Astrocyte of the spinal cord (primary cell): ENCODE measurements around the gene LGR6.

Experiments used
- DNase-seq: peaks from one replicate; pipeline ENCODE4 v3.0.0; 2011; ENCODE audit warnings: low read depth, low spot score
- H3K4me3 ChIP-seq: 2 replicates; pipeline ENCODE4 v1.5.1; 2011; ENCODE audit warnings: low read depth, mild to moderate bottlenecking, low read length, moderate library complexity
- CTCF ChIP-seq: IDR thresholded peaks from 2 replicates; pipeline ENCODE4 v1.5.1; 2012; ENCODE audit warnings: low read depth, mild to moderate bottlenecking, low read length, inconsistent platforms
- in situ Hi-C: cut with HindIII; loops from 2 replicates; pipeline ENCODE4 v1.10.0; 2017; ENCODE audit warnings: low sequenced_read_pairs

Gene LGR6

GRCh38 chr1:202159534-202160371 lies 33.8 kb upstream of the LGR6 start:
- no peak for DNase-seq
- no peak for TF ChIP-seq CTCF
- H3K4me3 ChIP-seq, result no peak overlapping the region
- in situ Hi-C loops, result no loop called here

- TF ChIP-seq CTCF, result no peak
- in situ Hi-C loops, result no loop called here
- DNase-seq, result no peak
- no peak within 1 kb of the TSS for H3K4me3 ChIP-seq
Measured at GRCh38 chr1:202160377-202160940, 33.1 kb upstream of the LGR6 start, which contains the start of gene PTPN7. TSS of gene PTPN7 (minus strand) at chr1:202160602. CDS start at chr1:202159402, 1,200 bp downstream.

GRCh38 chr1:202161151-202162046 lies 32.2 kb upstream of the LGR6 start:
- TF ChIP-seq CTCF, result no peak
- H3K4me3 ChIP-seq, result no peak overlapping the region
- no peak for DNase-seq
- in situ Hi-C loops, result no loop called here

GRCh38 chr1:202162047-202162417 lies 31.6 kb upstream of the LGR6 start:
- no peak for TF ChIP-seq CTCF
- DNase-seq, result no peak
- in situ Hi-C loops, result no loop called here
- H3K4me3 ChIP-seq, result no peak overlapping the region

DNA sequence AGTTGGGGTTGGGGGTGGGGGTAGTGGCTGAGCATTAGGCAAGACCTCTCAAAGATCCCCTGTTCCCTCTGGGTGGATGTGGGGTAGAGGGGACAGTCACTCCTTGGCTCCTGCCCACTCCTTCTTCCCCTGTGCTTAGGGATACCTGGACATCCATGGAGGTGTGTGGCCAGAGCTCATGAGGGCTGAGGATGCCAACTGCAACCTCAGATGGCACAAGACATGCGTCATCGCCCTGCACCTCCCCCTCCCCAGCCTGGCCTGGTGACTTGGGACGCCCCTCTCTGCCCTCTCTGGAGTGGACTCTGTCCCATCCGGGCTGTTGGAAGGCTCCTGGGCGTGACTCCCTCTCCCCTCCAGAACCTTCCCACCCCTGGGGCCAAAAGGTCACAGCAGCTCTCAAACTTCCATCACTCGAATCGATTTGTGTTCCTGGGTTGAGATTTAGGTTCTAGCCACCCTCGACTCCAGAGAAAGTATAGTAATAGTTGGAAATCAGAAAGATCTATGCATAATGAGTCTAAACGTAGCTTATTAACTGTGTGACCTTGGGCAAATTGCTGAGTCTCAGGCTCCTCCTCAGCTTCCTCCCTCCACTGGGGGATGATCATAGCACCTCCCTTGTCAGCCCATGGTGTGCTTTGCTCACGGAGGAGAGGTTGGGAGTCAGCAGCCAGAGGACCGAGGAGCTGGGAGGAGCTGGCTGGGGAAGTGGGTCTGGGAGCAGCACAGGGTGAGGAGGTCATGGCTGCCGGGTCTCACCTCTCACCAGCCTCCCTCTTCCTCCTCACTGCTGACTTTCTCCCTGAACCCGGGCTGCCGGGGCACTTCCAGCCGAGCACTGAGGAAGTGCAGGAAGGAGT lies 30.9 kb upstream of the LGR6 start:
- no peak overlapping the region for H3K4me3 ChIP-seq
- no peak for DNase-seq
- in situ Hi-C loops, result no loop called here
- no peak for TF ChIP-seq CTCF
